SU-DHL-6 (cell line): ENCODE results near the gene EFCAB8.

Experiments
- EZH2phosphoT487 ChIP-seq: fragments of 200-600 bp; sonication (generic), shearing (Covaris generic); conservative IDR thresholded peaks from 2 replicates; pipeline ENCODE4 v1.6.1; 2018; ENCODE audit warnings: mild to moderate bottlenecking, antibody characterized with exemption, low read length, moderate library complexity, mixed read lengths
- TF ChIP-seq, protein P1 (sequence below): fragments of 200-600 bp; sonication (generic); IDR thresholded peaks from one replicate; pipeline ENCODE4 v1.5.1; 2017; ENCODE audit warnings: antibody characterized with exemption, mild to moderate bottlenecking, low read length, moderate library complexity; ENCODE audit not compliant: insufficient read depth, poor library complexity, severe bottlenecking

DNA sequence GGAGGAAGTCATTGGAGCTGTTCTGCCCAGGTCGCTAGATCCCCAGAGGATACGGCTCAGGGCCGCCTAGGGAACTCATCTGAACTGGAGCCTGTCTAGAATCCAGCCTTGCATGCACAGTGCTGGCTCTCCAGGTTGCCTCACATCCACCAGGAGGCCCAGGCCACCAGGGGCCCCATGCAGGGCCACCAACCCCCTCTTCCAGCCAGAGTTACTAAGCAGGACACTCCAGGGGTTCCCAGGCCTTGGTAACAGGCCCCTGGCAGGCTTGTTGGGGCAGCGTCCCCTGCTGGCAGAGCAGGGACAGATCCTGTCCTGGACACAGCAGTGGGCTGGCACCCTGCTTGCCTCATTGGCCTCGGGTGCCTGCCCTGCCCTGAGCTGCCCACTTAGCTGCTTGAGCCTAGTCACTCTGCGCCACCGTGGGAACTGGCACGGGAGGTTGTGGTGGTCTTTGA, 35.3 kb downstream of the EFCAB8 start:
- TF ChIP-seq, protein P1, sequence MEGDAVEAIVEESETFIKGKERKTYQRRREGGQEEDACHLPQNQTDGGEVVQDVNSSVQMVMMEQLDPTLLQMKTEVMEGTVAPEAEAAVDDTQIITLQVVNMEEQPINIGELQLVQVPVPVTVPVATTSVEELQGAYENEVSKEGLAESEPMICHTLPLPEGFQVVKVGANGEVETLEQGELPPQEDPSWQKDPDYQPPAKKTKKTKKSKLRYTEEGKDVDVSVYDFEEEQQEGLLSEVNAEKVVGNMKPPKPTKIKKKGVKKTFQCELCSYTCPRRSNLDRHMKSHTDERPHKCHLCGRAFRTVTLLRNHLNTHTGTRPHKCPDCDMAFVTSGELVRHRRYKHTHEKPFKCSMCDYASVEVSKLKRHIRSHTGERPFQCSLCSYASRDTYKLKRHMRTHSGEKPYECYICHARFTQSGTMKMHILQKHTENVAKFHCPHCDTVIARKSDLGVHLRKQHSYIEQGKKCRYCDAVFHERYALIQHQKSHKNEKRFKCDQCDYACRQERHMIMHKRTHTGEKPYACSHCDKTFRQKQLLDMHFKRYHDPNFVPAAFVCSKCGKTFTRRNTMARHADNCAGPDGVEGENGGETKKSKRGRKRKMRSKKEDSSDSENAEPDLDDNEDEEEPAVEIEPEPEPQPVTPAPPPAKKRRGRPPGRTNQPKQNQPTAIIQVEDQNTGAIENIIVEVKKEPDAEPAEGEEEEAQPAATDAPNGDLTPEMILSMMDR, result no peak
- TF ChIP-seq EZH2phosphoT487, result no peak
